GM21447 (cell line): ENCODE measurements around the gene NLRC5.

Source experiments
- ATAC-seq: cut with Tn5 transposase; IDR thresholded peaks from one replicate; pipeline ENCODE4 v1.9.1; 2021; ENCODE audit not compliant: unreplicated experiment

The NLRC5 gene

GRCh38 chr16:57020651-57021050 lies 31.3 kb downstream of the NLRC5 start:
- ATAC-seq = no peak

- no peak for ATAC-seq
These were observed 32.4 kb downstream of the NLRC5 start for GRCh38 chr16:57021757-57022156.

GRCh38 chr16:57022445-57022844 lies 33.1 kb downstream of the NLRC5 start:
- ATAC-seq = no peak

- ATAC-seq = no peak
These were observed 34.3 kb downstream of the NLRC5 start for GRCh38 chr16:57023541-57024249.

- ATAC-seq = no peak
These were observed 35.7 kb downstream of the NLRC5 start for GRCh38 chr16:57024894-57025680.

GRCh38 chr16:57025941-57026777 lies 36.8 kb downstream of the NLRC5 start:
- ATAC-seq = no peak

GRCh38 chr16:57026778-57027062 lies 37.4 kb downstream of the NLRC5 start:
- no peak for ATAC-seq

GRCh38 chr16:57027067-57027466 lies 37.7 kb downstream of the NLRC5 start:
- ATAC-seq = no peak

- ATAC-seq = no peak
These were observed 38.7 kb downstream of the NLRC5 start for GRCh38 chr16:57028086-57028485.

- no peak for ATAC-seq
These were observed 40.1 kb downstream of the NLRC5 start for GRCh38 chr16:57029161-57030160.

GRCh38 chr16:57030346-57030902 lies 41.1 kb downstream of the NLRC5 start:
- ATAC-seq = no peak

- no peak for ATAC-seq
These were observed 41.8 kb downstream of the NLRC5 start for GRCh38 chr16:57031156-57031555.

- ATAC-seq = no peak
These were observed 43.0 kb downstream of the NLRC5 start for GRCh38 chr16:57032346-57032745.

- no peak for ATAC-seq
These were observed 43.6 kb downstream of the NLRC5 start for GRCh38 chr16:57032931-57033330.

GRCh38 chr16:57036315-57036714 lies 47.0 kb downstream of the NLRC5 start:
- no peak for ATAC-seq

- no peak for ATAC-seq
These were observed 47.6 kb downstream of the NLRC5 start for GRCh38 chr16:57036945-57037344.

- ATAC-seq = no peak
These were observed 48.8 kb downstream of the NLRC5 start for GRCh38 chr16:57038166-57038565.

GRCh38 chr16:57039148-57039812 lies 49.9 kb downstream of the NLRC5 start:
- ATAC-seq = peak; percentile 35
